Colonic mucosa (tissue), 4 donors: ENCODE measurements around the gene F5. TPM values are rescaled to one million over a fixed set of nuclear protein-coding genes. Genes with fewer than 3 reads are reported as not detected.
"Not testable (repeated sequence)": the region's sequence is repeated elsewhere in the genome, so short reads cannot be mapped to it uniquely, and the experiment has no call there.

Experiments
- DNase-seq: peaks from one replicate; pipeline ENCODE4 v3.0.0-alpha.2; 2020
- H3K27ac ChIP-seq: fragments of 200-600 bp; one replicate; pipeline ENCODE4 v1.8.0; 2021
- H3K27me3 ChIP-seq: fragments of 200-600 bp; one replicate; pipeline ENCODE4 v1.8.0; 2021
- H3K36me3 ChIP-seq: fragments of 200-600 bp; one replicate; pipeline ENCODE4 v1.8.0; 2021
- H3K4me1 ChIP-seq: fragments of 200-600 bp; one replicate; pipeline ENCODE4 v1.8.0; 2021; ENCODE audit warnings: mild to moderate bottlenecking
- H3K4me3 ChIP-seq: fragments of 200-600 bp; one replicate; pipeline ENCODE4 v1.8.0; 2021
- H3K9ac ChIP-seq, 2 donors: one replicate each; pipeline ENCODE4 v1.7.0; 2013; ENCODE audit warnings: control low read depth in 2 of 2, low read depth in 2 of 2, low read length in 2 of 2
- H3K9me3 ChIP-seq: fragments of 200-600 bp; one replicate; pipeline ENCODE4 v1.8.0; 2021
- intact Hi-C: fragments of 100-400 bp; cut with DNase I; formaldehyde crosslinking; loops from one replicate; pipeline ENCODE4 v1.14.1; 2022
- total RNA-seq, 2 donors: library from RNA; stranded (reverse); fragmentation: NEBNext Ultra II Directional in 1 of 2; extraction: Animal tissue kit (Norgen Biotek cat#: 25700) in 1 of 2; gene quantifications; one replicate each; pipeline ENCODE4 v1.2.1, GENCODE V29; 2021
- TF ChIP-seq, protein P1 (sequence below): fragments of 200-600 bp; IDR thresholded peaks from one replicate; pipeline ENCODE4 v1.8.0; 2022; ENCODE audit warnings: antibody characterized with exemption, mild to moderate bottlenecking
- donor health status: healthy.
- donor health status: DM: no; HTN: no; CAD: no.
- donor health status: DM: no; HTN: no; CAD: no.

Gene F5
- total RNA-seq, 2 donors from 2014 or later, result 0.24 to 0.54 TPM

DNA sequence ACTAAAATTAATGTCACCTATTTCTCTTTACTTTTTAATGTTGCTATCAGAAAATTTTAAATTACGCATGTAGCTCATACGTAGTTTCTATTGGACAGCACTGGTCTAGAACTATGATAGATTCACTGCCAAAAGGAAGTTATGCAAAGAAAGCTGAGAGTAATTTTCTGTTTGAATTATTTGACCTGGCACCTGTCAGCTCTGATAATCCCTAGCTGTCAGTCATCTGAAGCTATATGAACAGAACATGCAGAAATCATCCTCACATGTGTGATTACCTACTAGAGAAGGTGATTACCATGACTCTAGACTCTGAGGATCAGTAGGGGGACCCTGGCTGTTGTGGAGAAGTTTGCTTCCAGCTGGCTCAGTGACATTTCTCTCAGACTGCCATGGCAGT, 40.8 kb downstream of the F5 start:
- H3K36me3 ChIP-seq, result no peaks in the 10 kb centered on the region
- H3K9ac ChIP-seq, result no peak overlapping the region
- no peak overlapping the region for H3K4me3 ChIP-seq
- no peaks in the 10 kb centered on the region for H3K4me1 ChIP-seq
- TF ChIP-seq, protein P1, sequence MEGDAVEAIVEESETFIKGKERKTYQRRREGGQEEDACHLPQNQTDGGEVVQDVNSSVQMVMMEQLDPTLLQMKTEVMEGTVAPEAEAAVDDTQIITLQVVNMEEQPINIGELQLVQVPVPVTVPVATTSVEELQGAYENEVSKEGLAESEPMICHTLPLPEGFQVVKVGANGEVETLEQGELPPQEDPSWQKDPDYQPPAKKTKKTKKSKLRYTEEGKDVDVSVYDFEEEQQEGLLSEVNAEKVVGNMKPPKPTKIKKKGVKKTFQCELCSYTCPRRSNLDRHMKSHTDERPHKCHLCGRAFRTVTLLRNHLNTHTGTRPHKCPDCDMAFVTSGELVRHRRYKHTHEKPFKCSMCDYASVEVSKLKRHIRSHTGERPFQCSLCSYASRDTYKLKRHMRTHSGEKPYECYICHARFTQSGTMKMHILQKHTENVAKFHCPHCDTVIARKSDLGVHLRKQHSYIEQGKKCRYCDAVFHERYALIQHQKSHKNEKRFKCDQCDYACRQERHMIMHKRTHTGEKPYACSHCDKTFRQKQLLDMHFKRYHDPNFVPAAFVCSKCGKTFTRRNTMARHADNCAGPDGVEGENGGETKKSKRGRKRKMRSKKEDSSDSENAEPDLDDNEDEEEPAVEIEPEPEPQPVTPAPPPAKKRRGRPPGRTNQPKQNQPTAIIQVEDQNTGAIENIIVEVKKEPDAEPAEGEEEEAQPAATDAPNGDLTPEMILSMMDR, result no peak
- intact Hi-C loops, result loop anchor here (5.0 to 10.0 kb wide), 3 partner anchors 181 to 941 kb away; partner anchors contain the start of genes BLZF1 and NME7
- H3K27me3 ChIP-seq, result no peaks in the 10 kb centered on the region
- no peak for DNase-seq
- H3K9me3 ChIP-seq, result no peaks in the 10 kb centered on the region
- no peak overlapping the region for H3K27ac ChIP-seq

DNA sequence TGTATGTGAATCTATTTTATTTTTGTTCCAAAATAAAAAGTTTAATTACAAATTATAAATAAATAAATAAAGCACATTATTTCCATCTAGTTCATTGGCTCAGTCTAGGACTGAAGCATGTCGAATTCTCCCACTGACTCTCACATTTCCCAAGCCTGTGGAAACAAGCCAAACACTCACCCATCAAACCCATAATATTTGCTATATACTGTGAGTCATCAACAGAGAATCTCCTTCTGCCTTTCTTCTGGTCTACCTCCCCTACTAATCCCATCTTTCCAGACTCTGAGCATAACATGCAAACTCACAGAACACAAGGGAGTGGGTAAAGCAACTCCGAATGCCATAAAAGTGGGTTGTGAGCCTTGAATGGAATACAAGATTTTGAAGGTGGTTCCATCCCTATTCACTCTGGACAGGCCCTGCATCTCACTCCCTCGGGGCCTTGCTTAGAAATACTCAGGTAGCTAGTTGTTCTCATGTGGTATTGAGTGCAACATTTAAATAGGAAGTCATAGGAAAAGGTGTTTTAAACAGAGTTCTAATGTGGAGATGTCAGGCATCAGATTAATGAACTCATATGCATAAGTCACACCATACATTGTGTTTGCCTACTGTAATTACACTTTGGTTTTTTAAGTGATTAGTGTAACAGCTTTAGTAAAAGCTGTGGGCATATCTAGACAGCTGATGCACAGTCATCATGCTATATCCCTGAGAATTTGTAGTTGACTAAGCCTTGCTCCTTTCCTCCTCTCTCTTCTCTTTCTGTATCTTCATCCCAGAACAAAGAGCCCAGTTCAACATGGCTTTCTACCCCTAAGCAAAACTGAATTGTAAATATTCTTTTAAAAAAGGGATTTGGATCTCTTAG, 47.0 kb downstream of the F5 start:
- H3K27me3 ChIP-seq, result no peaks in the 10 kb centered on the region
- no peaks in the 10 kb centered on the region for H3K9me3 ChIP-seq
- H3K36me3 ChIP-seq, result no peaks in the 10 kb centered on the region
- no peak for DNase-seq
- H3K4me3 ChIP-seq, result no peak overlapping the region
- TF ChIP-seq, protein P1, result no peak
- no peaks in the 10 kb centered on the region for H3K4me1 ChIP-seq
- no peak overlapping the region for H3K27ac ChIP-seq
- no peak overlapping the region for H3K9ac ChIP-seq
- intact Hi-C loops, result no loop called here

DNA sequence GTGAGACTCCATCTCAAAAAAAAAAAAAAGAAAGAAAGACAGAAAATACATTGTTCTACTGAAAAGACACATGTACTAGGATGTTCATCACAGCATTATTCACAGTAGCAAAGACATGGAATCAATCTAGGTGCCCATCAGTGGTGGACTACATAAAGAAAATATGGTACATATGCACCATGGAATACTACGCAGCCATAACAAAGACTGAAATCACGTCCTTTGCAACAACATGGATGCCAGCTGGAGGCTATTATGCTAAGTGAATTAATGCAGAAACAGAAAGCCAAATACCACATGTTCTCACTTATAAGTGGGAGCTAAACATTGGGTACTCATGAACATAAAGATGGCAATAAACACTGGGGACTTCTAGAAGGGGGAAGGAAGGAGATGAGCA, 51.6 kb downstream of the F5 start:
- H3K9ac ChIP-seq, result no peak overlapping the region
- TF ChIP-seq, protein P1, result no peak
- H3K27ac ChIP-seq, result no peak overlapping the region
- no peaks in the 10 kb centered on the region for H3K36me3 ChIP-seq
- intact Hi-C loops, result no loop called here
- H3K9me3 ChIP-seq, result no peaks in the 10 kb centered on the region
- no peak for DNase-seq
- no peak overlapping the region for H3K4me3 ChIP-seq
- no peaks in the 10 kb centered on the region for H3K4me1 ChIP-seq
- H3K27me3 ChIP-seq, result no peaks in the 10 kb centered on the region

- not testable (repeated sequence) for H3K4me1 ChIP-seq
Measured at GRCh38 chr1:169533528-169534190, 52.6 kb downstream of the F5 start.

DNA sequence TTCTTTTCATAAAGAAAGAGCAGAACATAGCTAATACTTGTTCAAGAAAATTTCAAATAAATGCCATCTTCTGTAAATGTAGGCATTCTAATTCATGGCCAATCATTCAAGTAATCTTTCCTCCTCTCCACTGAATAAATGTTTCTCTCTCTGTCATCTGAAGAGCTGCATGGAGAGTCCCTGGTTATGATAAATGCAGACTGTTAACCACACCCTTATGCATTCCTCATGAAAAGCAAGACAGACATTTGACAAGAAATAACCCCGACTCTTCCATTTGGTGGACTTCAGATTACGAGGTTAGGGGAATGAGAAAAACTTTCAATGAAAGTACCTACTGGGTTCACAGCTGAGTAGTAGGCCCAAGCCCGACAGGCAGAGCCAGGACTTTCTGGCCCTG, 55.8 kb downstream of the F5 start:
- no peaks in the 10 kb centered on the region for H3K27me3 ChIP-seq
- TF ChIP-seq, protein P1, result no peak
- no peaks in the 10 kb centered on the region for H3K36me3 ChIP-seq
- H3K9me3 ChIP-seq, result no peaks in the 10 kb centered on the region
- no peak for DNase-seq
- H3K9ac ChIP-seq, result no peak overlapping the region
- H3K4me3 ChIP-seq, result no peak overlapping the region
- no peak overlapping the region for H3K27ac ChIP-seq
- H3K4me1 ChIP-seq, result peaks cover 8% of the 10 kb centered on the region
- intact Hi-C loops, result no loop called here

More at GRCh38 chr1:169533528-169534190, 52.6 kb downstream of the F5 start:
- H3K4me3 ChIP-seq, H3K27ac ChIP-seq, H3K27me3 ChIP-seq, H3K9me3 ChIP-seq, intact Hi-C loops, DNase-seq, H3K36me3 ChIP-seq, H3K9ac ChIP-seq: not testable (repeated sequence)
